Neural cell (in vitro differentiated cells): ENCODE measurements around the gene CTXND1.

Source experiments
- POLR2AphosphoS5 ChIP-seq: IDR thresholded peaks from 2 replicates; pipeline ENCODE4 v1.6.1; 2012
- SMC3 ChIP-seq: fragments of 450-650 bp; conservative IDR thresholded peaks from 2 replicates; pipeline ENCODE4 v1.6.1; 2014; ENCODE audit warnings: antibody characterized with exemption, mild to moderate bottlenecking, moderate library complexity; ENCODE audit not compliant: poor library complexity
- TAF1 ChIP-seq: IDR thresholded peaks from 2 replicates; pipeline ENCODE4 v1.6.1; 2012; ENCODE audit warnings: low read depth
- TF ChIP-seq, protein P1 (sequence below): fragments of 450-650 bp; IDR thresholded peaks from 2 replicates; pipeline ENCODE4 v1.5.1; 2014; ENCODE audit warnings: antibody characterized with exemption, mild to moderate bottlenecking, moderate library complexity; ENCODE audit not compliant: poor library complexity, severe bottlenecking

DNA sequence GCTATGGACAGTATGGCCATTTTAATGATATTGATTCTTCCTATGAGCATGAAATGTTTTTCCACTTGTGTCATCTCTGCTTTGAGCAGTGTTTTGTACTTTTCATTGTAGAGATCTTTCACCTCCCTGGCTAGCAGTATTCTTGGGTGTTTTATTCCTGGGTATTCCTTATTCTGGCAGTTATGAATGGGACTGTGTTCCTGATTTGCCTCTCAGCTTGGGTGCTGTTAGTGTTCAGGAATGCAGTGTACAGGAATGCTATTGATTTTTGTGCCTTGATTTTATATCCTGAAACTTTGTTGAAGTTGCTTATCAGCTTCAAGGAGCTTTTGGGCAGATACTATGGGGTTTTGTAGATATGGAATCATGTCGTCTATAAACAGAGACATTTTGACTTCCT lies 49.5 kb upstream of the CTXND1 start:
- TF ChIP-seq, protein P1, sequence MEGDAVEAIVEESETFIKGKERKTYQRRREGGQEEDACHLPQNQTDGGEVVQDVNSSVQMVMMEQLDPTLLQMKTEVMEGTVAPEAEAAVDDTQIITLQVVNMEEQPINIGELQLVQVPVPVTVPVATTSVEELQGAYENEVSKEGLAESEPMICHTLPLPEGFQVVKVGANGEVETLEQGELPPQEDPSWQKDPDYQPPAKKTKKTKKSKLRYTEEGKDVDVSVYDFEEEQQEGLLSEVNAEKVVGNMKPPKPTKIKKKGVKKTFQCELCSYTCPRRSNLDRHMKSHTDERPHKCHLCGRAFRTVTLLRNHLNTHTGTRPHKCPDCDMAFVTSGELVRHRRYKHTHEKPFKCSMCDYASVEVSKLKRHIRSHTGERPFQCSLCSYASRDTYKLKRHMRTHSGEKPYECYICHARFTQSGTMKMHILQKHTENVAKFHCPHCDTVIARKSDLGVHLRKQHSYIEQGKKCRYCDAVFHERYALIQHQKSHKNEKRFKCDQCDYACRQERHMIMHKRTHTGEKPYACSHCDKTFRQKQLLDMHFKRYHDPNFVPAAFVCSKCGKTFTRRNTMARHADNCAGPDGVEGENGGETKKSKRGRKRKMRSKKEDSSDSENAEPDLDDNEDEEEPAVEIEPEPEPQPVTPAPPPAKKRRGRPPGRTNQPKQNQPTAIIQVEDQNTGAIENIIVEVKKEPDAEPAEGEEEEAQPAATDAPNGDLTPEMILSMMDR: no peak
- TF ChIP-seq POLR2AphosphoS5 (no peak), TAF1 (no peak), SMC3 (no peak)
